Stimulated activated CD8-positive, alpha-beta memory T cell treated with anti-CD3 and anti-CD28 coated beads, Interleukin-4, amount 100 ng/mL, for 4 hours (primary cell): Measurements from ENCODE around the gene DNAJB5.
"Not testable (repeated sequence)": the region's sequence is repeated elsewhere in the genome, so short reads cannot be mapped to it uniquely, and the experiment has no call there.

Source experiments
- DNase-seq, 2 donors: peaks; one replicate each; pipeline ENCODE4 v3.0.0-alpha.2; 2020; ENCODE audit warnings: low read depth in 2 of 2, low spot score in 1 of 2

Gene DNAJB5

DNA sequence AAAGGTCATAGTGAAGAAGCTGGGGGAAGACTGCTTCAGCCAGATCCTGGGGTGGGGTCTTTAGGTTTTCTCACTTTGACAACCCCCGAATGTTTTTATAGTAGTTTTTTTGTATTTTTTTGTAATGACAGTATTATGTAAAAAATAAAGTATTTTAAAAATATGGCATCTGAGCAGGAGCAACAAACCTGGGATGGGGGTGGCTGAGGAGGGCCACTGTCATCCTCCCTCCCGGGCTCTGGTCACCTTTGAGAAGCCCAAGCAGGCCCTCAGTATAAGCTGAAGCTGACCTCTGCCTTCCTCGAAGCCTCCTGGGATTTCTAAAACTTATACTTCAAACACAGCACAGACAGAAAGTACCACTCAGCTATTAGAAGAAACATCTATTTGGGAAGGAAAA lies 8.7 kb downstream of the DNAJB5 start:
- no peak for DNase-seq

DNA sequence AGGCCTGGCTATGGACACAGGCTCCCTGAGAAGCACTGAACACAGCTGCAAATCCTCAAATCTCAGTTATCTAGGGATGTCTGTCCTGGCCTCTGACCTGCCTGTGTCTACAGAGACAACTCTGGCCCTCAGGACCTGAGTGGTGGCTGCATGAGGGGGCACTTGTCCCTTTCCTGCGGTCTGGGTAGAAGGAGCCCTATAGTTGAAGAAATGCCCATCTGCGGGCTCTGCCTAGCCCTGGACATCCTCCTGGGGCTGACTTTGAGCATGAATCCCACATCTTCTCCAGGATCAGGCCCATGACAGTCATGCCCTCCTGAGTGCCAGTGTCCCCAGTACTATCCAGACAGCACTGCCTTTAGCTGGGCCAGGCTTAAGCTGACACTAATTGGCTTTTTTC lies 10.0 kb downstream of the DNAJB5 start:
- no peak for DNase-seq

DNA sequence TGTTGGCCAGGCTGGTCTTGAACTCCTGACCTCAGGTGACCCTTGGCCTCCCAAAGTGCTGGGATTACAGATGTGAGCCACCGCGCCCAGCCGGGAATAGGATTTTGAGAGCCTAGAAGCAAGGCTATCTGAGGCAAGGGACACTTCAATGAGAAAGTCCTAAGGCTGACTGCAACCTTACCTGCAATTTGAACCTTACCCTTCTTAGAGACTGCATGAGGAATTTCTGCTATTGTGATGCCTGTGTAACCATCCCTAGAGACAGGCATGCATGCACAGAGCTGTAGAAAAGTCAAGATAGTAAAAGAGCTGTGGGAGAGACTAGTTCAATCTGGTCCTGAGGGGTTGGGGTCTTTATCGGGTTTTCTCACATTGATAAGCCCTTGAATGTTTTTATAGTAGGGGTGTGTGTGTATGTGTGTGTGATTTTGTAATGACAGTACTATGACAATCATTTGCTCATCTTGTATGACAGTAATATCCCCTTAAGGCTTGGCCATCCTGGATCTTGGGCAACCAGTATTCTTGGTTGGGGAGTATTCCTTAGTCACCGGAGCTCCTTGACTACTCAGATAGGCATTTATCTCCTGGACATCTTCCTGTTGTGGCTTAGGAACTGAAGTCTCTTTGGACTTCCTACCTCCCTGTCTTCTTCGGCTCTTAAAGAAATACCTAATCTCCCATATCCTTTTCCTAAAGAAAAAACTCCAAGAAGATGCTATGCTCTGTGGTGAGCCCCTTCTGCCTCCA lies 11.2 kb downstream of the DNAJB5 start:
- no peak for DNase-seq

DNA sequence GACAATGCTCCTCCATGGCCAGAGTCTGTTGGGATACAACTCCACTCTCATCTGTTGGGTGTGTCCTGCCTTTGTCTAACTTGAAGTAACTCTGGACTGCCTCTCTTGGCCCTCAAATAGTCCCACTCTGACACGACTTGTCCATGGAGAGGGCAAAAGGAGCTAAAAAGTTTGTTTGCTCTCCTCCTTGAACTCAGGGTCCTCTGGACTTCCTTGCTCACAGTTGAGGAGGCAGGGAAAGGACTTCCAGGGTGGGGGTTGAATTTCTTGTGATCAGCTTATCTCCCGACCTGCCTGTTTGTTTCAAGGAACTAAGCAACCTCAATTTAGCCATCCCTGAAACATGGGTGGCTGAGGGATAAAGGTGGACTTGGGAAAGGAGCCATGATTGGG lies 11.7 kb downstream of the DNAJB5 start:
- DNase-seq, result no peak

DNA sequence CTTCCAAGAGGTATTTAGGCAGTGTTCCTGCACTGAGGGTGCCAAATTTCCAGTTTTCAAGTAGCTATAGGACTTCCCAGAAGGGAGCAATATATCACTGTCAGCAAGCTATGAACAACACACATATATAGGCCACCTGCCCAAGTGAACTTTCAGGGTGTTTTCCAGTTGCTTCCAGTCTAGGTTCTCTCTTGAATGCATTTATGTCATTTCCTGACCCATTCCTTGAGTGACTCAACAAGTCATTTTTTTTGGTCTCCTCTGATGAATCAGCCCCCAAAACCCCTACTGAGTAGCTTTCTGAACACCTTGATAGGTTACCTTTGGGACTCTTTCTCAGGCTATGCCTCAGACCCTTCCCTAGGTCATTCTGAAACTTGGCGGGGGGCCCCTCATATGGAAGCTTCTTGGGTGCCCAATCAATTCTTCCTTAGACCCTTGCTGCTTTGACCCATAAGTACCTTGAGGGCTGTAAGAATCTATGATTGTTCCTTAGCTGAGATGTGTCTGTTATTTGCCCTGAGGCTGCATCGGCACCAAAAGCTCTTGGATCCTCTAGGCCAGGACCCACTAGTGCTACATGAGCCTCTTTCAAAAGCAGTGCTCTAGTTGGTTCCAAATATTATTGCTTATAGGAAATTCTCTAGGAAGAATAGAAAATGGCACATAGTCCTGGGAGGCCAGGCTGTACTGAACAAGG lies 12.4 kb downstream of the DNAJB5 start:
- DNase-seq, result no peak

DNA sequence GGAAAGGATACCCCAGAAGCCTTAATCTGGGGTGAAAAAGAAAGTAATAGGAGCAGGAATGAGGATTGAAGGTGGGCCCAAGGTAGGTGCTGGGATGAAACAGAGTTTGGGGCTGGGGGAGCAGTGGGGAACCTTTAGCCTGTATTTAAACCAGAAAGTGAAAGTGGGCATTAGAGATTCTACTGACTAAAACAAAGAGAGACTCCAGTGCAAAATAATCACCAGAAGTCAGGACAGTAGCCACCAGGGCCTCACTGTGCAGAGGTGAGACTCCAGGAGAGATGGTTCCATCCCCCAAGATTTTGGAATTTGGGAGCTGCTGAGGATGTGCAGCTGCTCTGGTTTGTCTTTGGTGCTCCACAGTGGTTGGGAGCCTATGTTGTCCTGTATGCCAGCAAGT lies 13.1 kb downstream of the DNAJB5 start:
- no peak for DNase-seq

DNA sequence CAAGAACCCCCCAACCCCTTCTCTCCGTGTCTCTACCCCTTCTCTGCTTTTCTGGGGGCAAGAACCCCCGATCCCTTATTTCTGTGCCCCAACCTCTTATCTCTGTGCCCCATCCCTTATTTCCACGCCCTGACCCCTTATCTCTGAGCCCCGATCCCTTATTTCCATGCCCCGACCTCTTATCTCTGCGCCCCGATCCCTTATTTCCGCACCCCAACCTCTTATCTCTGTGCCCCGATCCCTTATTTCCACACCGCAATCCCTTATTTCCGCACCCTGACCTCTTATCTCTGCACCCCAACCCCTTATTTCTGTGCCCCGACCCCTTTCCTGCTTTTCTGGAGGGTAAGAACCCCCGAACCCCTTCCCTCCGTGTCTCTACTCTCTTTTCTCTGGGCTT lies 14.8 kb downstream of the DNAJB5 start:
- not testable (repeated sequence) for DNase-seq

DNA sequence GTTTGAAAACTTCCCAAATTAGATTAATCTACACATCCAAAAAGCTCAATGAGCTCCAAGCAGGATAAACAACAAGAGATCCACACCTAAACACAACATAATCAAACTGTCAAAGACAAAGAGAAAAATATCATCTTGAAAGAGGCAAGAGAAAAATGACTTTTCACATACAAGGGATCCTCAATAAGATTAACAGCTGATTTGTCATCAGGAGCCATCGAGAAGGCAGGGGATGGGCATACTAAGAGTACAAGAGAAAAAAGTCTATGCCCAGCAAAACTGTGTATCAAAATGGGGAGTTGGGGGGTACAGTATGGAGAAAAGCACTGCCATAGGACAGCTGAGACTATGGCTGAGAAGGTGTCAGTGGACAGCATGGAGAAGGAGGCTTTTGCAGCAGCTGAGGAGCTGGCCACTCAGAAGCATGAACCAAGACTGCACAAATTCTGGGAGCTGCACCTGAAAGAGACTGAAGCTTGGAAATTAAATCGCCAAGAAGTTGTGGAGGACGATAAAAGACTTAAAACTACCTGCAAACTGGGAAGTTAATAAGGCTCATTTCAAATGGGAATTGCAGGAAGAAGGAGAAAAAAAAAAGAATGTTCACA lies 20.9 kb downstream of the DNAJB5 start:
- no peak for DNase-seq

DNA sequence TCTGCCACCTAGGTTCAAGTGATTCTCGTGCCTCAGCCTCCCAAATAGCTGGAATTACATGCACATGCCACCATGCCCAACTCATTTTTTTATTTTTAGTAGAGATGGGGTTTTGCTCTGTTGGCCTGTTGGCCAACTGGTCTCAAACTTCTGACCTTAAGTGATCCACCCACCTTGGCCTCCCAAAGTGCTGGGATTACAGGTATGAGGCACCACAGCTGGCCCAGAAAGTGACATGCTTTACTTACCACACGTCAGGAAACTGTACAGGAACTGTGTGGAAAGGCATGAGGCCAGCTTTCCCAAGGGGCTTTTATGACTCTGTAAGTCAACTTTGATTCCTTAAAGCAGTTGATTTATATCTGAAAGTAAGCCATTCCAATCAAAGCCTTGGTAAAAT lies 25.0 kb downstream of the DNAJB5 start:
- DNase-seq, result no peak

DNA sequence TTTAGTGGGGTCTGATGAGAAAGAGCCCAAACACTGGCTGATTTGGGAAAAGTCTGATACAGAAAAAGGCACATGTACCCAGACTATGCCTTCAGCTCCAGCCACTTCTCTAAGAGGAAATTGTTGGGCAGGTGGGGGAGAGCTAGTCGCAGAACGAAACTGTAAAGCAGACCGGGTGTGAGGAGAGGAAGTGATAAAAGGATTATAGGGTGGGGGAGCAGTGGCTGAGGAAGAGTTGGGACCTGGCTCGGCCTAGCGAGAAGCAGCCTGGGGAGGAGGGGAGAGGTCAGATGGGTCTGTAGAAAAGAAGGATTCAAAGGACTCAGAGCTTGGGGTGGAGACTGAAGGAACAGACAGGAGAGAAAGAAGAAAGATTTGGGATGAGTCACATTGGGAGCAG lies 33.9 kb downstream of the DNAJB5 start:
- DNase-seq, result not testable (repeated sequence)

DNA sequence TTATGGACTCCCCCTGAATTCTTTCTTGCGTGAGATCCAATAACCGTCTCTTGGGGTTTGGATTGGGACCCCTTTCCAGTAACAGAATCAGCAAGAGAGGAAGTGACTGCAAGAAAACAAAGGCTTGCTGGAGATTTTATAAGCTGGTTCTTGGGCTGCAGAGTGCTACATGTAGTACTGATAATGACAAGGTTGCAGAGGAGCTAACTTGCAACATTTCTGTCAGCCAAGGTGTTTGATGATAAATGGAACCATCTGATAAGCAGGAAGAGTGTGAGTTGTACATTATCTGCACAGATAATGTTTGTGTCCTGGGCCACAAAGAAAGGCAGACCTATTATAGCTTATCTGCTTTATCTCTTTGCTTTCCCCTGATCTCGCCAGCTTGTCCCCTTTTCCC lies 37.1 kb downstream of the DNAJB5 start:
- no peak for DNase-seq

DNA sequence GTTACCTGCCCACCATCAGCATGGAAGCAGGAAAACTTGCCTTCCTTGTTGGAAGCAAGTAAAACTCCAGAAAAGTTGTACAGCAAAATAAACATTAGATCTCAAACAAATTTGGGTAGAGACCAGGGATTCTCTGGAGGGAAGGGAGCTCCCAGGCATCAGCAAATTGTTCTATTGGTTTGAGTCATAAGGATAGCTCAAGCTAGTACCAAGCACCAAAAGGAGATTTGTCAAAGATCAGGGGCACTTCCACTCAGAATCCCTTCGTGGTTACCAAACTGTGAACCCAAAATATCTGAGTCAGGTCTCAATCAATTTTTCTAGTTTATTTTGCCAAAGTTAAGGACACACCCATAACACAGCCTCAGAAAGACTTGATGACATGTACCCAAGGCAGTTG lies 37.8 kb downstream of the DNAJB5 start:
- no peak for DNase-seq

DNA sequence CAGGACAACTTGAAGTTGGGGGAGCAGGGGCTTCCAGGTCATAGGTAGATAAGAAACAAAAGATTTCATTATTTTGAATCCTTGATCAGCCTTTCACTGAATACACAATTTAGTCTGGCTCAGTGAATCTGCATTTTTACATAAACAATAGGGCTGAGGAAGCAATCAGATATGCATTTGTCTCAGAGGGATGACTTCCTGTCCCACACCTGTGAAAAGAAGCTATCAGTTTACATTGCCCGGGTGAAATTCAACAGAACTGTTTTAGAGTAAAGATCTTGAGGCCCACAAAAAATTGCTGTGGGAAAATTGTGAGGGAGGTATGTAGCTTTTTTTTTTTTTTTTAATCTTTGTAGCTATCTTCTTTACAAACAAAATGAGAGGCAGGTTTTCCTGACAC lies 38.3 kb downstream of the DNAJB5 start:
- DNase-seq, result no peak

DNA sequence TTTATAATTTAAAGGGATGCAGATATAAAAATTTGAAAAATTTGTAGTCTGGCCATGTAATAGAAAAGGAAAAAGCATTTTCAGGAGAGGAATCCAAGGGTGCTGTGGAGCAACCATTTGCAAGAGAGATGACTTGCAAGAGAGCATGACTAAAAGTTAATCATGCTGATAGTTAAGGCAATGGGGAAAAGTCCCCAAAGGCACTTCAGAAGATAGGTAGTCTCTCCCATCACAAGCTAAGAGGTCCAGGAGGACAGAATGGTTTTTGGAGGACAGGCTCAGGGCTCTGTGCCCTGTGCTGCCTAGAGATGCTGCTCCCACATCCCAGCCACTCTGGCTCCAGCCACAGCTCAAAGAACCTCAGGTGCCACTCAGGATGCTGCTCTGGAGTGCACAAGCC lies 38.8 kb downstream of the DNAJB5 start:
- no peak for DNase-seq

DNA sequence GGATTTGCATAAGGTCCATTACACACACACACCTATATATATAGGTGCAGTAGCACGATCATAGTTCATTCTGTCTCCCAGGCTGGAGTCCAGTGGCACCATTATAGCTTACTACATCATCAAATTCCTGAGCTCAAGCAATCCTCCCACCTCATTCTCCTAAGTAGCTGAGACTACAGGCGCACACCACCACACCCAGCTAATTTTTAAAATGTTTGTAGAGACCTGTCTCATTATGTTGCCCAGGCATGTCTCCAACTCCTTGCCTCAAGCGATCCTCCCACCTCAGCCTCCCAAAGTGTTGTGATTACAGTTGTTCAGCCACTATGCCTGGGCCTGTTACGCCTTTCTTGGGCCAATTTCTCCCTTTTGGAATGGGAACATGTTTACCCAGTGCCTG lies 39.7 kb downstream of the DNAJB5 start:
- DNase-seq, result no peak

DNA sequence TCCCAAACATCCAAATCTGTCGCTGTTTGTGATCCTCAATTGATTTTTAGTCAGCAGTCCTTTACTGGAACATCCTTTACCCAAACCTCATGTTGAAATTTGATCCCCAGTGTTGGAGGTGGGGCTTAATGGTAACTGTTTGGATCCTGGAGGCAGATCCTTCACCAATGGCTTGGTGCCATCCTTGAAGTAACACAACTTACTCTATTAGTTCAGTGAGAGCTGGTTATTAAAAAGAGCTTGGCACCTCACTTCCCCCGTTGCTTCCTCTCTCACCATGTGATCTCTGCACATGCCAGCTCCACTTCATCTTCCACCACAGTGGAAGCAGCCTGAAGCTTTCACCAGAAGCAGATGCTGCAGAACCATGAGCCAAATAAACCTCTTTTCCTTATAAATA lies 40.3 kb downstream of the DNAJB5 start:
- DNase-seq, result no peak

DNA sequence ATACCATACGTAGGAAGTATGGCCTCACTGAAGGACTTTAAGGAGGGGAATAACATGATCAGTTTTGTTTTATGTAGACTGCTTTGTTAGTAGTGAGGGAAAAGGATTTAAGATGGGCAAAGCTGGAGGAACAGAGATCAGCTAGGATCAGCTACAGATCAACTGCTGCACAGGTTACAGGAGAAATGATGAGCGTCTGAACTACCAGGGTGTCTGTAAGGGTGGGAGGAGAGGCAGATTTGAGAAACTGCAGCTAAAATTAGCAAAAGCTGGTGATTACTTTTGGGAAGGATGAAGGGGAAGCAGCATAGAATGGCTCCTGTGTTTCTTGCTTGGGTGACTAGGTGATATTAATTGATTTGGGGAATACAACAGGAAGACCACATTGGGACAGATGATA lies 43.6 kb downstream of the DNAJB5 start:
- no peak for DNase-seq

DNA sequence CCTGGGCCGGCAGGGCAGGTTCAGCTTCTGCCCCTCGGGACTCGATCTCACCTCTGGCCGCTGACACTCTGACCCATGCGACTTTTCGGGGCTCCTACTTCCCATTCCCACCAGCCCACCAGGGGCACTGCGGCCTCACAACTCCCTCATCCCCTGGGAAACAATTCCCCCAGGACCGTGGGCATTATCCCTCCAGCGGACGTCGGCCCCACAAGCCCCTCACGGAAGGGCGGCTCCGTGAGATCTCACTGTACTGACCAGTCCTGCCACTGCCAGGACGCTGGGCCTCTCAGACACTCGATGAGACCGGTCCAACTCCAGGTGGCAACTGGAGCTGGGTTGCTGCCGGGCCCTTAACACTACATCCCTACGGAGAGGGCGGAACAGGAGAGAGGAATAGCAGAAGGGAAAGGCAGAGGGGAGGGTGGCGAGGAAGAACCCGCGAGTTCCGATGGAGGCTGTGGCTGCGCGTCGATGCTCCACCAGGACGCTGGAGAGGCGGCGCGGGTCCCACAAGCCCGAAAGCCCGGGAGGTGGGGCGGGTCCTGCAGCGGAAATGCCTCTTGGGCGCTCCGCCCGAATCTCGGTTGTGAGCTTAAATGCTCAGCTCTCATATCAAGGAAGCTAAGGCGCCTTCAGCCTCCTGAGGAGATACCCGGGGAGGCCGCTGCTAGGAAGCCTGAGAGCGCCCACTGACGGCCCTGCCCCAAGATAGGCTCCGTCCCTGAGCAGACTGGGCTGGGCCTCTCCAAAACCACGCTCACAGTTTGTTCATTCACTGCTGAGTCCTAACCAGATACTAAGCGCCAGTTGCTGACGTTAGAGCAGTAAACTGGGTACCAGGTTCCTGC lies 46.5 kb downstream of the DNAJB5 start:
- no peak for DNase-seq

DNA sequence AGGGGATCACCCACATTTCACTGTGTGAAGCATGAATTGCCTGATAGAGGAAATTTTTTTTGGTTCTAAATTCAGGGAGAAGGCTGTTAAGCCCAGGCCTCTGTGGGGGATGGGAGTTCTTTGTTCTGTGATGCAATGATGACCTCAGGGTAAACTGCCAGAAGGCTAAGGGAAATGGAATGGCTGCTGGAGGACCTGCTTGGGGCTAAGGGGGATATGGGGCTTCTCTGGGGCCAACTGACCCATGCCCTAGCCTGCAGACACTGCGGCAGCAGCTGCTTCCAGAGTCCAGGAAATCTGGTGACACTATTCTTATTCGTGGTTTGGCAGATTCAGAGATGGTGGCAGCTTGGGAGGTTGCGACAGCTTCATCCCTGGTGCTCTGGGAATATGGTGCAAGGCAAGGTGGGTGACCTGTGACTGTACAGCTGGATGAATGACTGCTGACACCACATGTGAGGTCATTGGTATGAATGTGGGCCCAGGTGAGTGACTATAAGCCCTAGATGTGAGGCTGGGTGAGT lies 52.6 kb downstream of the DNAJB5 start:
- DNase-seq, result no peak

DNA sequence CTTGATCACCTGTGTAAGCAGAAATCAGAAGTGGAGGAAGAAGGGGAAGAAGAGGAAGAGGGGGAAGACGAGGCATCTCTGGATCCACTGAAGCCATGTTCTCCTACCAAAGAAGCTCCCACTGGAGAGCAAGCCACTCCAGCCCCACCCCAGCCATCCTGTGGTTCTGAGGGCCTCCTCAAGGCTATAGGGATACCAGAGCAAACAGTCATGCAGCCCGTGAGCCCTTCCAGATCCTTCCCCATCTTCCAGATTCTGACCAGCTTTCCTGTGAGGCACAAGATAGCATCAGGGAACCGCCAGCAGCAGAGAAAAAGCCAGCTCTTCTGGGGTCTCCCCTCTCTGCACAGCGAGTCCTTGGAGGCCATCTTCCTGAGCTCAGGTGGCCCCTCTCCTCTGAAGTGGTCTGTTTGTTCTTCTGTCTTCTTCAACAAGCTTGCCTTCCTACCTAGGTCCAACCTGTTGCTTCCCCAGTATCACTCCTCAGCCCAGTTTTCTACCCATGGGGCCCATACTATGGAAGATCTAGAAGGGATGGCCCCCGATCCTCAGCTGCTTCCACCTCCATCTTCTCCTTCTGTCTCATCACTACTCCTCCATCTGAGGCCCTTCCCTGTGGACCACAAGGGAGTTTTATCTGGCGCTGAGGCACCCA lies 53.5 kb downstream of the DNAJB5 start:
- no peak for DNase-seq

DNA sequence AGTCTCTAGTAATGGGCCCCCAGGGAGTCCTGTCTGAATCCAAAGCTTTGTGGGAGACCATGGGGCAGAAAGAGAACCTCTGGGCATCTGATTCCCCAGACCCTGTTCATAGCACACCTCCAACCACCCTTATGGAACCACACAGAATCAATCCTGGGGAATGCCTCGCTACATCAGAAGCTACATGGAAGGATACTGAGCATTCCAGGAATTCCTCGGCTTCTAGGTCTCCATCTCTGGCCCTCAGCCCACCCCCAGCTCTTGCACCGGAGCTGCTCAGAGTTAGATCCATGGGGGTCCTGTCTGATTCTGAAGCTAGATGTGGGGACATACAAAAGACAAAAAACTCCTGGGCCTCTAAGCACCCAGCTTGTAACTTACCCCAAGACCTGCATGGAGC lies 54.5 kb downstream of the DNAJB5 start:
- DNase-seq, result no peak
